ENCODE measurements around the gene PISD. TPM values are rescaled to one million over a fixed set of nuclear protein-coding genes. Genes with fewer than 3 reads are reported as not detected.
A peak's percentile ranks its signal among the peaks of the same experiment; 100 is the strongest.
"Not testable (repeated sequence)": the region's sequence is repeated elsewhere in the genome, so short reads cannot be mapped to it uniquely, and the experiment has no call there.

PISD gene
- total and polyA plus RNA-seq, 8 donors: 10.3 to 99.8 (median 24.7) TPM

GRCh38 chr22:31603081-31603525 is 58.9 kb downstream of the PISD start:
- intact Hi-C loops (cut with DNase I; ENCODE audit: low total_unique reads): no loop called here
- H3K9me3 ChIP-seq: no peaks in the 10 kb centered on the region
- H3K27ac ChIP-seq: peak overlapping the region in 4 of 5 donors; percentile 38 to 83 (median 68)
- WGBS, 5 donors: 81 to 91% (median 87%) methylated on average over 9 to 10 of the region's 10 CpGs
- no peak for DNase-seq
- TF ChIP-seq POLR2AphosphoS5 (IDR thresholded peaks at IDR 0.05) (no peak), CTCF (IDR thresholded peaks at IDR 0.05) (no peak), POLR2A (IDR thresholded peaks at IDR 0.05) (no peak), EP300 (IDR thresholded peaks at IDR 0.05) (no peak)
- peaks cover 5 to 51% (median 25%) of the 10 kb centered on the region in 4 donors for H3K36me3 ChIP-seq
- H3K4me1 ChIP-seq: peaks cover 0 to 29% (median 10%) of the 10 kb centered on the region in 4 donors
- H3K27me3 ChIP-seq: no peaks in the 10 kb centered on the region
- no peak overlapping the region for H3K4me3 ChIP-seq

GRCh38 chr22:31602259-31602952 is 59.6 kb downstream of the PISD start:
- Histone ChIP-seq H3K27ac (peak overlapping the region in 4 of 5 donors; percentile 38 to 83 (median 68)), H3K36me3 (peaks cover 0 to 44% (median 20%) of the 10 kb centered on the region in 4 donors), H3K27me3 (no peaks in the 10 kb centered on the region), H3K4me3 (no peak overlapping the region), H3K4me1 (peaks cover 0 to 28% (median 10%) of the 10 kb centered on the region in 4 donors), H3K9me3 (no peaks in the 10 kb centered on the region)
- WGBS, 5 donors: 76 to 85% (median 83%) methylated on average over 11 of the region's 11 CpGs
- peak in 1 of 2 donors; percentile 86 for DNase-seq
- TF ChIP-seq EP300 (IDR thresholded peaks at IDR 0.05) (no peak), POLR2AphosphoS5 (IDR thresholded peaks at IDR 0.05) (peak in 2 of 3 donors; percentile 80 to 87)
- intact Hi-C loops (cut with DNase I; ENCODE audit: low total_unique reads): no loop called here

- H3K4me3 ChIP-seq: no peak overlapping the region
These were observed 66.7 kb downstream of the PISD start for GRCh38 chr22:31595271-31595670.

GRCh38 chr22:31590161-31590560 is 71.9 kb downstream of the PISD start:
- intact Hi-C loops (cut with DNase I; ENCODE audit: low total_unique reads): not testable (repeated sequence)

More at GRCh38 chr22:31595271-31595670, 66.7 kb downstream of the PISD start:
- 82 to 94% (median 84%) methylated on average over 2 of the region's 2 CpGs for WGBS, 5 donors
- intact Hi-C loops (cut with DNase I; ENCODE audit: low total_unique reads): no loop called here
- no peaks in the 10 kb centered on the region for H3K27me3 ChIP-seq
- peaks cover 0 to 6% (median 0%) of the 10 kb centered on the region in 4 donors for H3K36me3 ChIP-seq
- TF ChIP-seq CTCF (IDR thresholded peaks at IDR 0.05) (no peak), POLR2AphosphoS5 (IDR thresholded peaks at IDR 0.05) (no peak), POLR2A (IDR thresholded peaks at IDR 0.05) (no peak)
- no peak overlapping the region for H3K27ac ChIP-seq
- no peaks in the 10 kb centered on the region for H3K9me3 ChIP-seq
- no peaks in the 10 kb centered on the region for H3K4me1 ChIP-seq
- no peak for DNase-seq

GRCh38 chr22:31588970-31589675 is 72.9 kb downstream of the PISD start:
- peaks cover 9 to 51% (median 48%) of the 10 kb centered on the region in 4 donors for H3K36me3 ChIP-seq
- no peak overlapping the region for H3K27ac ChIP-seq
- 72 to 77% (median 73%) methylated on average over 6 of the region's 6 CpGs for WGBS, 5 donors
- no peak overlapping the region for H3K4me3 ChIP-seq
- no peaks in the 10 kb centered on the region for H3K9me3 ChIP-seq
- no peaks in the 10 kb centered on the region for H3K27me3 ChIP-seq
- intact Hi-C loops (cut with DNase I; ENCODE audit: low total_unique reads): no loop called here
- peaks cover 0 to 8% (median 0%) of the 10 kb centered on the region in 4 donors for H3K4me1 ChIP-seq
- TF ChIP-seq POLR2AphosphoS5 (IDR thresholded peaks at IDR 0.05) (no peak), CTCF (IDR thresholded peaks at IDR 0.05) (no peak), POLR2A (IDR thresholded peaks at IDR 0.05) (no peak), EP300 (IDR thresholded peaks at IDR 0.05) (no peak)
- DNase-seq: no peak

More at GRCh38 chr22:31590161-31590560, 71.9 kb downstream of the PISD start:
- not testable (repeated sequence) for H3K4me1 ChIP-seq, H3K27me3 ChIP-seq, H3K9me3 ChIP-seq, H3K27ac ChIP-seq, H3K4me3 ChIP-seq, DNase-seq
- 50 to 100% (median 93%) methylated on average over 1 of the region's 2 CpGs; no CpG with 5 or more reads in 2 of the 5 donors for WGBS, 5 donors
- peaks cover 9 to 42% (median 38%) of the 10 kb centered on the region in 4 donors for H3K36me3 ChIP-seq

Data from stomach (tissue), 9 donors.